ENCODE results near the gene PCLAF.

- no peak for TF ChIP-seq CTCF (IDR thresholded peaks at IDR 0.05)
- no peak for TF ChIP-seq POLR2A (IDR thresholded peaks at IDR 0.05)
- no peak for TF ChIP-seq EP300 (IDR thresholded peaks at IDR 0.05)
Measured at GRCh38 chr15:64324165-64324877, 56.9 kb downstream of the PCLAF start.
